Measurements from ENCODE around the gene SLC35A4. TPM values are rescaled to one million over a fixed set of nuclear protein-coding genes. Genes with fewer than 3 reads are reported as not detected.

Gene SLC35A4
- total and polyA plus RNA-seq, 2 of the 13 experiments (the other 11 are each of a cell fraction or from before 2014, with no cell fraction given) = 0.71 to 4.0 TPM

DNA sequence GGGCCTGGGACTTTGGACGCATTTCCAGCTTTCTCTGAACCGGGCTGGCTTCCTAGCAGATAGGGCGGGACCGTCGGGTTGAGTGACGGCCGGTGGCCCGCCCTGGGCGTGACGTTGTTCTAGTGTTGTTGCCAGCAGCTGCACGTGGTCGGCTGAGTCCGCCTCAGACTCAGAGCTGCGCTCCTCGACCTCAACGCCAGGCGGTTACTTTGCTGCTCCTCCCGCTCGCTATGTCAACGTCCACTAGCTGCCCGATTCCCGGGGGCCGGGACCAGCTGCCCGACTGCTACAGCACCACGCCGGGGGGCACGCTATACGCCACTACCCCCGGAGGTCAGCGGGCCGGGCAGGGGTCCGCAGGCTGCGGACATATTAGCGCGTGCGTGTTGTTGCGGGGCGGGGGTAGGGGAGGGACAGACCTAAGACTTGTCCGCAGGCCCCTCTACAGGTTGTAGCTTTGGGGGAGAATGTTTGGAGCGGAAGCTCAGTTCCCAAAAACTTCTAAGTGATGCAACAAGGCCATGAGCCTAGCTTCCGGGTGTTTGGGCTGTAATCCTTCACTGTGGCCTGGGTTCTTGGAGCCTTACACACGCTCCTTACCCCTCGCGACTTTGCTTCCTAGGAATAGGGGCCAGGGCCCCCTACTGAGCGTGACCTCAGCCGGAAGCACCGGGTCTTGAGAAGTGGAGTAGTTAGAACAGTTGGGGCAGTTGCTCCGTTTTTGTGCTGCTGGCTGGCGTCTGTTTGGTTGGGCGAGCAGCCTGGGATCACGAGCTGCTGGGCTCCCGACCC, 16.9 kb upstream of the SLC35A4 start, which contains the start of gene EIF4EBP3 (continued):
- no peak for TF ChIP-seq SETDB1 (CRISPR knock-in tag; IDR thresholded peaks at IDR 0.05; ENCODE audit: borderline replicate concordance)
- no peak for TF ChIP-seq NR2F6 (IDR thresholded peaks at IDR 0.05)
- TF ChIP-seq NR2F6 (CRISPR knock-in tag; IDR thresholded peaks at IDR 0.05) = no peak
- peak; percentile 38 for TF ChIP-seq DBP (CRISPR knock-in tag; IDR thresholded peaks at IDR 0.05; ENCODE audit: not compliant biosample characterization)
- TF ChIP-seq ZNF644 (CRISPR knock-in tag; IDR thresholded peaks at IDR 0.05; ENCODE audit: low read depth) = no peak
- TF ChIP-seq, protein P1, sequence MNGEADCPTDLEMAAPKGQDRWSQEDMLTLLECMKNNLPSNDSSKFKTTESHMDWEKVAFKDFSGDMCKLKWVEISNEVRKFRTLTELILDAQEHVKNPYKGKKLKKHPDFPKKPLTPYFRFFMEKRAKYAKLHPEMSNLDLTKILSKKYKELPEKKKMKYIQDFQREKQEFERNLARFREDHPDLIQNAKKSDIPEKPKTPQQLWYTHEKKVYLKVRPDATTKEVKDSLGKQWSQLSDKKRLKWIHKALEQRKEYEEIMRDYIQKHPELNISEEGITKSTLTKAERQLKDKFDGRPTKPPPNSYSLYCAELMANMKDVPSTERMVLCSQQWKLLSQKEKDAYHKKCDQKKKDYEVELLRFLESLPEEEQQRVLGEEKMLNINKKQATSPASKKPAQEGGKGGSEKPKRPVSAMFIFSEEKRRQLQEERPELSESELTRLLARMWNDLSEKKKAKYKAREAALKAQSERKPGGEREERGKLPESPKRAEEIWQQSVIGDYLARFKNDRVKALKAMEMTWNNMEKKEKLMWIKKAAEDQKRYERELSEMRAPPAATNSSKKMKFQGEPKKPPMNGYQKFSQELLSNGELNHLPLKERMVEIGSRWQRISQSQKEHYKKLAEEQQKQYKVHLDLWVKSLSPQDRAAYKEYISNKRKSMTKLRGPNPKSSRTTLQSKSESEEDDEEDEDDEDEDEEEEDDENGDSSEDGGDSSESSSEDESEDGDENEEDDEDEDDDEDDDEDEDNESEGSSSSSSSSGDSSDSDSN (CRISPR knock-in tag; IDR thresholded peaks at IDR 0.05) = peak; percentile 60
- peak; percentile 60 for TF ChIP-seq TBX2 (CRISPR knock-in tag; IDR thresholded peaks at IDR 0.05; ENCODE audit: borderline replicate concordance)
- 0 out of 2 replicates have a peak, but pooled peaks have one; percentile 19 for TF ChIP-seq GATAD1 (CRISPR knock-in tag; IDR thresholded peaks at IDR 0.05)
- TF ChIP-seq ZNF276 (CRISPR knock-in tag; IDR thresholded peaks at IDR 0.05; ENCODE audit: low read depth) = 0 out of 2 replicates have a peak, but pooled peaks have one; percentile 40
- TF ChIP-seq ZNF205 (CRISPR knock-in tag; IDR thresholded peaks at IDR 0.05) = no peak
- TF ChIP-seq XBP1 (CRISPR knock-in tag; IDR thresholded peaks at IDR 0.05) = no peak
- TF ChIP-seq REST (IDR thresholded peaks at IDR 0.05; ENCODE audit: borderline replicate concordance in 1 of 2, low read depth in 1 of 2, low read length in 2 of 2) = no peak
- peak; percentile 64 for TF ChIP-seq ZMYM4 (CRISPR knock-in tag; IDR thresholded peaks at IDR 0.05)
- TF ChIP-seq ZBTB38 (CRISPR knock-in tag; IDR thresholded peaks at IDR 0.05) = peak; percentile 53; the same call in 1 of the 2 replicates
- TF ChIP-seq MED13 (CRISPR knock-in tag; IDR thresholded peaks at IDR 0.05) = no peak
- no peak for TF ChIP-seq JARID2 (CRISPR knock-in tag; IDR thresholded peaks at IDR 0.05; ENCODE audit: insufficient replicate concordance)
- TF ChIP-seq FOXO1 (CRISPR knock-in tag; IDR thresholded peaks at IDR 0.05) = peak; percentile 50; the same call in 1 of the 2 replicates
- TF ChIP-seq ZNF256 (CRISPR knock-in tag; conservative IDR thresholded peaks at IDR 0.05) = 0 out of 2 replicates have a peak, but pooled peaks have one; percentile 68
- TF ChIP-seq, protein P2, sequence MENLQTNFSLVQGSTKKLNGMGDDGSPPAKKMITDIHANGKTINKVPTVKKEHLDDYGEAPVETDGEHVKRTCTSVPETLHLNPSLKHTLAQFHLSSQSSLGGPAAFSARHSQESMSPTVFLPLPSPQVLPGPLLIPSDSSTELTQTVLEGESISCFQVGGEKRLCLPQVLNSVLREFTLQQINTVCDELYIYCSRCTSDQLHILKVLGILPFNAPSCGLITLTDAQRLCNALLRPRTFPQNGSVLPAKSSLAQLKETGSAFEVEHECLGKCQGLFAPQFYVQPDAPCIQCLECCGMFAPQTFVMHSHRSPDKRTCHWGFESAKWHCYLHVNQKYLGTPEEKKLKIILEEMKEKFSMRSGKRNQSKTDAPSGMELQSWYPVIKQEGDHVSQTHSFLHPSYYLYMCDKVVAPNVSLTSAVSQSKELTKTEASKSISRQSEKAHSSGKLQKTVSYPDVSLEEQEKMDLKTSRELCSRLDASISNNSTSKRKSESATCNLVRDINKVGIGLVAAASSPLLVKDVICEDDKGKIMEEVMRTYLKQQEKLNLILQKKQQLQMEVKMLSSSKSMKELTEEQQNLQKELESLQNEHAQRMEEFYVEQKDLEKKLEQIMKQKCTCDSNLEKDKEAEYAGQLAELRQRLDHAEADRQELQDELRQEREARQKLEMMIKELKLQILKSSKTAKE (CRISPR knock-in tag; IDR thresholded peaks at IDR 0.05; ENCODE audit: borderline replicate concordance) = no peak

All from HepG2 (cell line).